Stimulated activated CD8-positive, alpha-beta memory T cell treated with anti-CD3 and anti-CD28 coated beads, Interleukin-15, amount 100 ng/mL, for 48 hours (primary cell): ENCODE measurements around the gene DYNC2I2.
A peak's percentile ranks its signal among the peaks of the same experiment; 100 is the strongest.
"Not testable (repeated sequence)": the region's sequence is repeated elsewhere in the genome, so short reads cannot be mapped to it uniquely, and the experiment has no call there.

Experiments used
- DNase-seq, 2 donors: peaks; one replicate each; pipeline ENCODE4 v3.0.0-alpha.2; 2020; ENCODE audit warnings: low read depth in 2 of 2

Gene DYNC2I2

DNA sequence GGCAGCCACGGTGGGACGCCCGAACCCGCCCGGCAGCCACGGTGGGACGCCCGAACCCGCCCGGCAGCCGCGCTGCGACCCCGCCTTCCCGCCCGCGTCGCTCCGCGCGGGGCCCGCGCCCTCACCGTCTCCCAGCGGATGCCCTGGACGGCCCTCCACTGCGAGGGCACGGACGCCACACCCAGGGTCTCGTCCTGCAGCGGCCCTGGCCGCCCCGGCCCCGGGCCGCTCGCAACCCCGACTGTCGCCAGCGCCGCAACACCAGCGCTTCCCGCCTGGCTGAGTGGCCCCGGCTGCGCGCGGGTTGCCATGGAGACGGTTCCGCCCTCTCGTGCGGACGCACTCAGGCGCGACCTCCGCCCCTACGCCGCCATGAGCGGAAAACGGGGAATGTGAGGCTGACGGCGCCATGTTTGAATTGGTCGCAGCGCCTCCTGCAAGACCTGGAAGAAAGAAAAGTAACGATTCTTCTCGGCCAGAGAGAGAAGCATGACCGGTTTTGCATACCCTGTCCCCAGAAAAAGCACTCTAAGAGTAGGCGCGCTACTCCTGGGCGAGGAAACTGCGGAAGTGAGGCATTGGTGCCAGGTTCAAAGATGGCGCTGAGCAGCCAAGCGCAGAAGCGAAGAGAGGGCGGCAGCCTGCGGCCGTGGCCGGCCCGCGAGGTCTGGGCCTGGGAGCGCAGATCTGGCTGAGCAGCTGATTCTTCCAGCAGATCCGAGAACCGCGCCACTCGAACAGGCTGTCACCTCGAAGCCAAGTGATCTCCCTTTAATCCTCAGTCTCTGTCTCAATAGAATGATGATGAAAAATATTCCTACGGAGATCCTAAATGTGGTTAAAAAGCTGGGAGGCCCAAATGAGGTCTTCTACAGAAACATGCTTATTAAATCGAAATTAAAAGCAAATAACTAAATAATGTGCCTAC, at the start of gene DYNC2I2:
DYNC2I2 (minus strand) TSS at position 432 of the 928 bp plus-strand sequence; CDS start at position 311, 121 bp downstream.
- DNase-seq = peak; percentile 92 to 95

DNA sequence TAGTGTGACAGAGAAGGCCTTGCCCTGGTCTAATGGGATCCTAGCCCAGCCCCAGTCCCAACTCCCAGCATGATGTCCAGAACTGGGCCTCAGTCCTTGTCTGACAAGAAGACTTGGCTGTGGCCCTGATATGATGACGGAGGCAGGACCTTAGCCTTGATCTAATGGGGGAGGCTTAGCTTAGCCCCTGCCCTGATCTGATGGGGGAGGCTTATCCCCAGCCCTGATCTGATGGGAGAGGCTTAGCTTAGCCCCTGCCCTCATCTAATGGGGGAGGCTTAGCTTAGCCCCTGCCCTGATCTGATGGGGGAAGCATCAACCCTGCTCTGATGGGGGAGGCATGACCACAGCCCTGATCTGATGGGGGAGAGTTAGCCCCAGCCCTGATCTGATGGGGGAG, 49.4 kb upstream of the DYNC2I2 start:
- DNase-seq = no peak

DNA sequence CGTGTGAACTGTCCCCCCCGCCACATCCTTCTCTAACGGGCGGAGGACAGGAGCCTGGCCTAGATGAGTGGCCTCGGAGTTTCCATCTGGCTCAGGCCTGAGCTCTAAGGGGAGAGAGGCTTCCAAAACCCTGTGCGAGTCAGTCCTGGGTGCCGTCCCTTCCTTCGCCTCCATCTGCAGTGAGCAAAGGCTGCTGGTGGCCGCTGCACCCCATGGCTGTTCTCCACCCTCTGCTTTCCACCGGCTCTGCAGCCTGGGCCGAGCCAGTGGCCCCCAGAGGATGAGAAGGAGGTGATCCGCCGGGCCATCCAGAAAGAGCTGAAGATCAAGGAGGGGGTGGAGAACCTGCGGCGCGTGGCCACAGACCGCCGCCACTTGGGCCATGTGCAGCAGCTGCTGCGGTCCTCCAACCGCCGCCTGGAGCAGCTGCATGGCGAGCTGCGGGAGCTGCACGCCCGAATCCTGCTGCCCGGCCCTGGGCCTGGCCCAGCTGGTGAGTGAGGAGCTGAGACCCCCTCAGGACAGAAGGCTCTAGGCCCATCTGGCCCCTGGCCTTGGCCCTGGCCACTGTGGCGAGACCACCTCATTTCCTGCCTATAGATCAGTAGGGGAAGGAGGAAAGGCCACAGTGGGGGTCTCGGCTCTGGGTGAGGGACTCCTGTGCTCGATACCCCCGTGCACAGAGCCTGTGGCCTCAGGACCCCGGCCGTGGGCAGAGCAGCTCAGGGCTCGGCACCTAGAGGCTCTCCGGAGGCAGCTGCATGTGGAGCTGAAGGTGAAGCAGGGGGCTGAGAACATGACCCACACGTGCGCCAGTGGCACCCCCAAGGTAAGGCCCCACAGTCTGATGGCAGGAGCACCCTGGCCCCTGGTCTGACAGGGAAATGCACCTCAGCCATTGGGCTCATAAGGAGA, 48.7 kb upstream of the DYNC2I2 start:
- no peak for DNase-seq

DNA sequence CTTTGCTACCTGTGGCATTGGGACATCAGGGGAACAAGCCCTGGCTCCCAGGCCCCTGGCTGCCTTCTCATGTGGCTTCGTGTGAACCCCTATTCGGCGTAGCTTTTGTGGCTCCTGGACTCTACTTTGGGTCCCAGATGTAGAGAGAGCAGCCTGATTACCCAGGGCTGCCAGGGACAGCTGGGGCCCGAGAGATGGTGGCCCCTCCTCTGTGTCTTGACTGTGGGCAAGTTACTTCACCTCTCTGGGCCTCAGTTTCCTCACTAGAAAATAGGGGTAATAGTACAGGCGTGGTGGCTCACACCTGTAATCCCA, 47.7 kb upstream of the DYNC2I2 start:
- DNase-seq = no peak

DNA sequence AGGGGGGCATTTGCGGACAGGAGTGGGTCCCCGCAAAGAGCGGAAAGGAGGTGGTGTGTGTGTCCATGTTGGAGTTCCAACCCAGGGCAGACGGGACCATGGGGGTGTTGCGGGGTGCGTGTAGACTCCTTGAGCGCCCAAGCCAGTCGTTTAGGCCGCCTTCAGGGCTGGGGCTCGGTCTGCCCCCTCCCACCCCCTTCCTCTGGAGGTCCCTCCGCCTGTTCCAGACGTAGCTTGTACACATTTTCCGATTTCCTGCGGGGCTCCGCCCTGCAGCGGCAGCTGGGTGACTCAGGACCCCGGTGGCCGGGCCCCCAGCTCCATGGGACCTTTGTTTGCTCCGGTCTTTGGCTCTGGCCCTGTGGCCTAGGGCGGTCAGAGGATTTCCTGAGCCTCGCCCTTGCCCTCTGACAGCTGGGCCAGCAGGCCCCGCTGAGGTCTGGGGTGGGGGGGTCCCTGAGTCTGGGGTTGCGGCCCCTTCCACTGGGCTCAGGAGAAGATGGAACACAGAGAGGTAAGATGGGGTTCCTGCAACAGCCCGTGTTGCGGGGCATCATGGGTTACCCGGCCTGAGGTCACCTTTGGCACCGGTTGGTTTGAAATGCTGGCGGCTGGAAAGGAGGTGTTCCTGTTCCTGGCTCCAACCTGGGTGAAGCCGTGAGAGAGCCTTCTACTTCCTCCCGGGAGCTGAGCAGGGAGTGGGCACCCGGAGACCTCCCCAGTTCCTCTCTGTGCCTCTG, 47.1 kb upstream of the DYNC2I2 start:
- DNase-seq = no peak

DNA sequence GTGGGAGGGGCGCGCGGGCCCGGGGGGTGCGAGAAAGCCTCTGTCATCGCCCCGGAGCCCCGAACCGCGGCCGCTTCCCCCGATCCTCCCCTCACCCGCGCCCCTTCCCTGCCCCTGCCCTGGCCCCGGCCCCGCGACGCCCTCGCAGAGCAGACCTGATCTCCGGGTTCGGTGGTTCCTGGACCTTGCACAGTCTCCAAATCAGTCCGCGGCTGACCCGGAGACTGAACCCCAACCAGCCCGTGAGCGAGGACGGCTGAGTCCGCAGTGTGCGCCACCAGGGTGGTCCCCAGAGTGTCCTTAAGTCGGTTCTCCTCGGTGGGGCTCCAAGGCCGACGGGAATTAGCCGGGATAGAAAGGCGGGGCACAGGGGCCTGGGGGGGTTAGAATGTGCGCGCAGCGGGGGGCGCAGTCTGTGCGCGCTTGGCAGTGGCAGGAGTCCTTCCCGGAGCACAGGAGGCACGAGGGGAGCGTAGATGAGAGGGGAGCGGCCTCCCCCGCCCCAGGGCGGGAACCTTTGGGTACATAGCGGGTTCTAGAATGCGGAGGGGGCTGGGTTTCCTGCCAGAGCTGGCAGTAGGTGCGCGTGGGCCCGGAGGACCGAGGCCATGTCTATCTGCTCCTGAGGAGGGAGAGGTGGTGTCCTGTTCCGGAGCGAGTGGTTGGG, 46.4 kb upstream of the DYNC2I2 start:
- no peak for DNase-seq

DNA sequence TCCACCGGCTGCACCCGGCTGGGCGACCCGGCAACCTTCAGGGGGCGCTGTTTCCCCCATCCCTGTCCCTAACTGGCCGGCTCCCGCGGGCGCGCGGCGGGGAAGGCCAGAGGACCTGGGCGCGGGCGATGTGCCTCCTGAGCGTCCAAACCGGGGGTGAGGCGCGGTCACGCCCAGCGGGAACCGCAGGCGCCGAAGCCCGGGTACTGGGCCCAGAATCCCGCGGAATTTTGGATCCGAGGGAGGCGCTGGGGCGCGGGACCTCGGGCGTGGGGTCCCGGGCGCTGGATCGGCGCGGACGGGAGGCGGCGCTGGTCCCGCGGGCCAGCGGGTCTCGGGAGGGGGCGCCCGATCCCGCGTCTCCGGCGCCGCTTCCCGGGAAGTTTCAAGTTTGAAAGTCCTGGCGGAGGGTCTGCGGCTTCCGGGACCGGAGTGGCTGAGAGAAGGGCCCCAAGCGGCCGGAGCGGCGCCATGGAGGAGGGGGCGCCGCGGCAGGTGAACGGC, 45.9 kb upstream of the DYNC2I2 start, which contains the start of gene PKN3:
PKN3 (plus strand) TSS at position 59 of the 504 bp plus-strand sequence; CDS start at position 472, 413 bp downstream.
- peak; percentile 81 to 83 for DNase-seq

DNA sequence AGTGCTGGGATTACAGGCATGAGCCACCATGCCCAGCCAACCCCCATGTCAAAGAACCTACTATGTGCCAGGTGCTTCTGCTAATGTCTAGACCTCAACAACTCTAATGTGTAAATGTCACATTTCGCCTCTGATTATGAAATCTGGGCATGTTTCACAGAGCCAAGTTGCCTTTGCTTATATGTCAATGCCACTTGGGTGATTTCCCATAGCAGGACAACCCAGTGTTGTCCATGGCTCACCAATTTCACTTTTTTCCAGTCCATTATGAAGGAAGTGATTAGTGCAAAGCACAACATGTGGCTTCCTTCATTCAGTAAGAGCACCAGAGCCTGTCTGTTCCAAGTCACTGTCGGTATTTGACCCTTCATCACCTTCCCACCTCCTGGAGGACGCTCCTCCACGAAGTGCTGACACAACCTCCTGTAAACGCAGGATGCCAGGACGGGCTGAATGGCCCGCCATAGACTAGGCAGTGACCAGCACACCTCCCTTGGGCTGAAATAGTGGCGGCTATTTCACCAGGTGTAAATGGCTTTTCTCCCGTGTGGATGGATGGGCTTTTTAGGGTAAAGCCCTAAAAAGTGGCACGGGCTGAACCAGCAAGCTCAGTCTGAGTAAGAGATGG, 44.7 kb upstream of the DYNC2I2 start:
- DNase-seq = no peak

DNA sequence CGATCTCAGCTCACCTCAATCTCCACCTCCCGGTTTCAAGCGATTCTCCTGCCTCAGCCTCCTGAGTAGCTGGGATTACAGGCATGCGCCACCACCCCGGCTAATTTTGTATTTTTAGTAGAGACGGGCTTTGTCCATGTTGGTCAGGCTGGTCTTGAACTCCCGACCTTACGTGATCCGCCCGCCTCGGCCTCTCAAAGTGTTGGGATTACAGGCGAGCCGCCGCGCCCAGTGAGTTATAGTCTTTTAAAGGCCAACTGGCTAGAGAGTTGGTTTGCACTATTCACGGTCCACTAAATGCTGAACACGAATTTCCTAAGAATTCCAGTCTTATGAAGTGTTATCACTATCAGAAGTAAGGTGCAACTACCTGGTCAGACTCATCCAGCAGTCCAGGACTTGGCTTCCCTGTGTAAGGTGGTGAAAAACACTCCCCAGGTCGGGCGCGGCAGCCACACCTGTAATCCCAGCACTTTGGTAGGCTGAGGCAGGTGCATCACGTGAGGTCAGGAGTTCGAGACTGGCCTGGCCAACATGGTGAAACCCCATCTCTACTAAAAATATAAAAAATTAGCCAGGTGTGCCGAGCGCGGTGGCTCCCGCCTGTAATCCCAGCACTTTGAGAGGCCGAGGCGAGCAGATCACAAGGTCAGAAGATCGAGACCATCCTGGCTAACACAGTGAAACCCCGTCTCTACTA, 42.6 kb upstream of the DYNC2I2 start:
- not testable (repeated sequence) for DNase-seq

DNA sequence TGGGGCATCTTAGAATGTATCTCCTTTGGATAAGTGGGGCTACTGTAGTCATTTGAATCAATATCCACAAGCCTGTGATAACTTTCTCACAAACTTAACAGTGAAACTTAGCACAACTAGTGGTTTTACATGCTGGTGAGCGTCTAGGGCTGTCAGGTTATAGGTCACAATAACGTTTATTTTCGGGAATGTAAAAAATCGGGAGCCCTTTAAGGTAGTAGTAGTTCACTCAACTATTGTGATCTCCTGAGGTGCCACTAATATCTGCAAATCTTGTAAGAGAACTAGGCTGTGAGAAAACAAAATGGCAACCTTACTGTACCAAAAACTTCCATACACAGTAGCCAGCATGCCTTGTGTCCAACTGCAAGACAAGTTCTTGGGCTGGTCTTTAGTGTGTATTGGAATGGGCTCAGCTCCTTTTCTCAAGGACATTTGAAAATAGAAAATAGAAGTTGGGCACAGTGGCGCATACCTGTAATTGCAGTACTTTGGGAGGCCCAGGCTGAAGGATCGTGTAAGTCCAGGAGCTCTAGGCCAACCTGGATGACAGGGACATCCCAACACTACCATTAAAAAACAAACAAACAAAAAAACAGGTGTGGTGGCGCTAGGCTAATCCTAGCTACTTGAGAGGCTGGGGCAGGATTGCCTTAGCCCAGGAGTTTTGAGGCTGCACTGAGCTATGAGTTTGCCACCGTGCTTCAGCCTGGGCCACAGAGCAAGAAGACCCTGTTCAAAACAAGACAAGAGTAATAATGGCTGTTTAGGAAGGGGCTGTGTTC, 40.5 kb upstream of the DYNC2I2 start:
- DNase-seq = no peak

DNA sequence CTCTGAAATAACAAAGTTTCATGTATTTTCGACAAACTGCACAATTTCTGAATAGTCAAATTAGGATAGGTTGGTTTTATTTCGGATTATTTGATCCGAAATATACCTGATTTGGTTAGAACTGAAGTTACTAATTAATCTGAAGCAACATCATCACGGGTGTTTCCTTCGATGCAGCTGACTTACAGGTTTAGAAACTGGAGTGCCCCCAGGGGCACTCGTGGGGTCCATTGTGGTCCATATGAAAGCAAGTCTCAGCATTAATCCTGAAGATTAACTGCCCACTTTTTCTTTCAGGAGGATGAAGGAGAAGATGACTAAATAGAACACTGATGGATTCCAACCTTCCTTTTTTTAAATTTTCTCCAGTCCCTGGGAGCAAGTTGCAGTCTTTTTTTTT, 37.7 kb upstream of the DYNC2I2 start:
- no peak for DNase-seq

DNA sequence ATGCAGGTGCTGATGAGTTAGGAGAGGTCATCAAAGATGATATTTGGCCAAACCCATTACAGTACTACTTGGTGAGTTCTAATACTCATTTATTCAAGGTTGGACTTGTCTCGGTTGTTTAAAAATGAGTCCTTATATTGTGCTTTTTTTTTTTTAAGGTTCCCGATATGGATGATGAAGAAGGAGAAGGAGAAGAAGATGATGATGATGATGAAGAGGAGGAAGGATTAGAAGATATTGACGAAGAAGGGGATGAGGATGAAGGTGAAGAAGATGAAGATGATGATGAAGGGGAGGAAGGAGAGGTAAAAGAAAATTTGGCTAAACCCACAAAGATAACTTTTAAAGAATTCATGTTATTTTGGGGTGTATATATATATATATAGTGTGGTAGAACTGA, 37.1 kb upstream of the DYNC2I2 start:
- not testable (repeated sequence) for DNase-seq

DNA sequence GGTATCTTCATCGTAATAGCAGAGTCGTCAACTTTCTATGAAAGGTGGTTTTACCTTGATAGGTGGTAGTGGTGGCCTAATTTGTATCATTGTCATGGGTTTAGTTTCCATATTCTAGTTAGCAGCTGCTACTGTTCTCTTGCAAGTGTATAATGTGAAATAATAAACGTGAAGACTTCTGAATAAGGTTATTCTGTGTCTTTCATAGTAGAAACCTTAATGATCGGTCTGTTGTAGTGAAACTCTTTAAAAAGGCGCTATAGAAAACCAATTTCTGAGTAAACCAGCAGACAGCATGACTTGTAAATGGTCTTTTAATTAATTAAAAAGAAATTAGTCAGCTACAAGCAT, 34.0 kb upstream of the DYNC2I2 start:
- DNase-seq = no peak

DNA sequence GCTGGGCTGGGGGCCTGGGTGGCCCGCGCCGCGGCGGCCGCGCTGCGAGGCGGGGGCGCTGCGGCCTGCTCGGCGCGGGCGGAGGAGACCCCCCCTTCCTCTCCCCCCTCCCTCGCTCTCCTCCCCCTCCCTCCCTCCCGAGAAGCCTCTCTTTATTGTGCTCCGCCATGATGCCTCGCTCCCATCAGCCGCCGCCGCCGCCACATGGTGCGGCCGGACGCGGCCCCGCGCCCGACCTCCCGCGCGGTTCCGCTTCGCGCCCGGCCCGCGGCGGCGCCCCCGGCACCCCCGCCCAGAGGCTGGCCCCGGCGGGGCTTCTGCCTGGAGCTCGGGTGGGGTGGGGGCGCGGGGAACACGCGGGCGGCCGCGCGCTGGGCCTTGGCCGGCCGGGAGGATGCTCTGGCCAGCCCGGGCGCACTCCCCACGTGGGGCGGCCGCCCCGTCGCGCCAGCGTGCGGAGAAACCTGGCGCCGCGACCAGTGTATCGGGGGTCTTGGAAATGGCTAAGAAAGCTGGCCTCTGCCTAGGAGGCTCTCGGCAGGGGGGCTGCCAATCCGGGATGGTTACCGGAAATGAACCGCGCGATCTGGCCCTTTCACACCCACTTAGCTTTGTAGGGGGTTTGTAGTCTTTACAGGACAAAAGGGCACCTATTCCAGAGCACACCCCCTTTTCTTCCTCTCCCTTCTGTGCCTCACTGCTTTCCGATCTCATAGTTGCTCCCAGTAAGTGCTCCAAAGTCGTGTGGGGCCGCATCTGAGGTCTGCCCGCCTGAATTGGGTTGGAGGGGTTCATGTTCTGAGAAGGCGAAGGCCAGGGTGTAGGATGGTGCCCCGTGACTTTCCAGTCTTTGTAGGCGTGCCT, 33.4 kb upstream of the DYNC2I2 start:
- no peak for DNase-seq

DNA sequence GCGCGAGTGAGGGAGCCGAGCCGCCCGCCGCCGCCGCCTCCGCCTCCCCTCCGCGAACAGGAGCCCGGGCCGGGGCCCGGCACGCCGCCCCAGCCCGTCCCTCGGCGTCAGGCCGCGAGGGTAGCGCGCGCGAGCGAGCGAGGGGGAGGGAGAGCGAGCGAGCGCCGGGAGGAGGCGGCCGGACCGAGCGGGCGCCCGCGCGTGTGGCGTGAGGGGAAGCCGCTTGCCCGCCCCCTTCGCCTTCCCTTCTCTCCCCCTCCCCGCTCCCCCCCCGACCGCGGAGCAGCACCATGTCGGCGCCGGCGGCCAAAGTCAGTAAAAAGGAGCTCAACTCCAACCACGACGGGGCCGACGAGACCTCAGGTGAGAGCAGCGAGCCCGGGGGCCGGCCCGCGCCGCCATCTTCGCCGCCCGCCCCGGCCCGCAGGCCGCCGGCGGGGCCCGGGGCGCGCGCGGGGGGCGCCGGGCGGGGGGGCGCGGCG, 32.7 kb upstream of the DYNC2I2 start:
- no peak for DNase-seq

DNA sequence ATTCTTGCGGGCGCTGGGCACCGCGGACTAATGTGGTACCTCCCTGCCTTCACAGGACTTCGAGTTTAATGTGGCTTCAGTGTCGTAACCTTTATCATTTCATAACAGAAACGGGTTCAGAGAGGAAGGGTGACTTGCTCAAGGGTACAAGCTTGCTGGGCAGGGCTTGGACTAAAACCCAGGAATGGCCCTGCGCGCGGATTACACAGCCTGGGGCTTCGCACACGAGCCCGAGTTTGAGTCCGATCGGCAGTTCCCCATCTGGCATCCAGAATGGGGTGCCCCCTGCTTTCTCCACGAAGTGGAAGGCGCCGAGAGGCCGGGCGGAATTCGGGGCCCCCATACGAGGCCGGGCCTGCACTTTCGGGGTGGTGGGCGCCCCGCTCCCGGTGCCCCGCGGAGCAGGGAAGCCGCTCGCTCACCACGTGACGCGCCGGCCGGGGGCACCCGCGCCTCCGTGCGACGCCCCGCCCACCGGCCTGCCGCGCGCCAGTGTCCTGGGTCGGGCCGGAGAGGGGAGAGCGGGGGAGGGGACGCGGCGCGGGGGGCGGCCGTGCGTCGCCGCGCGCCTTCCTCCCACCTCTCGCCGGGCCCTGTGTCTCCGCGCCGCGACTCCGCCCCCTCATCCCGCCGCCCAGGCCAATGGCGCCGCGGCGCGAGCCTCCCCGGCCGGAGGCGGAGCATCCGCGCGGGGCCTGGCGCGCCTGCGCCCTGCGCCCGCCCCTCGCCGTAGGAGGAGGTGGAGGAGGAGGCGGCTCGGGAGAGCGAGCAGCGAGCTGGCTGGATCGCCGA, 32.0 kb upstream of the DYNC2I2 start, which contains the start of gene SET:
SET (plus strand) TSS at position 722 of the 792 bp plus-strand sequence. CDS start 361 bp downstream, outside the sequence.
- DNase-seq = peak; percentile 94 to 96

DNA sequence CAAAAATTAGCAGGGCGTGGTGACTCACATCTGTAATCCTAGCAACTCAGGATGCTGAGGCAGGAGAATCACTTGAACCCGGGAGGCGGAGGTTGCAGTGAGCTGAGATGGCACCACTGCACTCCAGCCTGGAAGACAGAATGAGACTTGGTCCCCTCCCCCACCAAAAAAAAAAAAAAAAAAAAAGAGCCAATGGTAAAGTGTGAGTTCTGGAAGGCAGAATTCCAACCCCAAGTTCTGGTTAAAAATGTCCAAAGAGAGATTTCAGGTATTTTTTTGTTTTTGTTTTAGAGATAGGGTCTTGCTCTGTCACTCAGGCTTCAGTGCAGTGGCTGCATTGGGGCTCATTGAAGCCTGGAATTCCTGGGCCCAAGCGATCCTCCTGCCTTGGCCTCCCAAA, 30.8 kb upstream of the DYNC2I2 start:
- DNase-seq = no peak
